MM.1S (cell line): ENCODE results near the gene NEDD8.

ENCODE experiments used
- DNase-seq: peaks from one replicate; pipeline ENCODE4 v3.0.0-alpha.2; 2015
- H2AFZ ChIP-seq: fragments of 300-600 bp; sonication (generic); 2 replicates; pipeline ENCODE4 v1.6.0; 2016; ENCODE audit warnings: antibody characterized with exemption, low read length
- H3F3A ChIP-seq: fragments of 300-600 bp; sonication (generic); 2 replicates; pipeline ENCODE4 v1.6.1; 2016; ENCODE audit warnings: mild to moderate bottlenecking, antibody characterized with exemption, low read length, moderate library complexity, mixed read lengths; ENCODE audit not compliant: insufficient read depth
- H3K27ac ChIP-seq: fragments of 300-600 bp; sonication (generic); 2 replicates; pipeline ENCODE4 v1.5.1; 2016; ENCODE audit warnings: mild to moderate bottlenecking, low read length
- H3K27me3 ChIP-seq: fragments of 300-600 bp; sonication (generic); replicated peaks from 2 replicates; pipeline ENCODE4 v1.6.0; 2016; ENCODE audit warnings: low read length; ENCODE audit not compliant: insufficient read depth
- H3K36me3 ChIP-seq: fragments of 300-600 bp; sonication (generic); replicated peaks from 2 replicates; pipeline ENCODE4 v1.6.1; 2016; ENCODE audit warnings: mild to moderate bottlenecking, low read length, mixed read lengths; ENCODE audit not compliant: insufficient read depth
- H3K4me1 ChIP-seq: fragments of 300-600 bp; sonication (generic); 2 replicates; pipeline ENCODE4 v1.6.1; 2016; ENCODE audit warnings: low read length, mixed read lengths
- H3K4me2 ChIP-seq: fragments of 300-600 bp; sonication (generic); 2 replicates; pipeline ENCODE4 v1.6.0; 2016; ENCODE audit warnings: low read depth, low read length
- H3K4me3 ChIP-seq: fragments of 300-600 bp; sonication (generic); 2 replicates; pipeline ENCODE4 v1.5.1; 2016; ENCODE audit warnings: low read length, mixed read lengths
- H3K79me2 ChIP-seq: fragments of 300-600 bp; sonication (generic); 2 replicates; pipeline ENCODE4 v1.6.1; 2016; ENCODE audit warnings: mixed run types, low read length, mixed read lengths
- H3K9ac ChIP-seq: fragments of 300-600 bp; sonication (generic); 2 replicates; pipeline ENCODE4 v1.6.1; 2016; ENCODE audit warnings: low read length, mixed read lengths
- H3K9me2 ChIP-seq: fragments of 300-600 bp; sonication (generic); replicated peaks from 2 replicates; pipeline ENCODE4 v1.6.1; 2016; ENCODE audit warnings: mild to moderate bottlenecking, low read length, mixed read lengths; ENCODE audit not compliant: insufficient read depth
- H3K9me3 ChIP-seq: fragments of 300-600 bp; sonication (generic); replicated peaks from 2 replicates; pipeline ENCODE4 v1.6.1; 2016; ENCODE audit warnings: mild to moderate bottlenecking, low read length, mixed read lengths; ENCODE audit not compliant: insufficient read depth
- H4K20me1 ChIP-seq: fragments of 300-600 bp; sonication (generic); 2 replicates; pipeline ENCODE4 v1.6.1; 2016; ENCODE audit warnings: mild to moderate bottlenecking, low read length, moderate library complexity, mixed read lengths; ENCODE audit not compliant: insufficient read depth
- CTCF ChIP-seq: fragments of 300-600 bp; sonication (generic); IDR thresholded peaks from 2 replicates; pipeline ENCODE4 v1.5.1; 2016; ENCODE audit warnings: antibody characterized with exemption, low read length, mixed read lengths
- EZH2 ChIP-seq: fragments of 300-600 bp; sonication (generic); optimal IDR thresholded peaks from 2 replicates; pipeline ENCODE3; 2017; ENCODE audit warnings: low read depth, mild to moderate bottlenecking, antibody characterized with exemption, low read length, mixed read lengths
- EZH2phosphoT487 ChIP-seq: fragments of 300-600 bp; sonication (generic); IDR thresholded peaks from 2 replicates; pipeline ENCODE4 v1.6.1; 2018; ENCODE audit warnings: antibody characterized with exemption, low read length

NEDD8 gene

GRCh38 chr14:24238123-24238522 lies 6.0 kb upstream of the NEDD8 start:
- Histone ChIP-seq H3K4me2 (no peak overlapping the region), H3K9me3 (no peaks in the 10 kb centered on the region), H3K36me3 (no peaks in the 10 kb centered on the region), H3K27ac (no peak overlapping the region), H2AFZ (no peak overlapping the region), H3K9me2 (no peaks in the 10 kb centered on the region), H3F3A (peaks cover 6% of the 10 kb centered on the region; the same call in 1 of the 2 replicates), H3K4me3 (no peak overlapping the region), H3K9ac (no peak overlapping the region), H3K79me2 (peaks cover 32% of the 10 kb centered on the region), H3K4me1 (peaks cover 10% of the 10 kb centered on the region), H4K20me1 (no peaks in the 10 kb centered on the region), H3K27me3 (no peaks in the 10 kb centered on the region)
- no peak for TF ChIP-seq EZH2
- TF ChIP-seq EZH2phosphoT487 = no peak
- TF ChIP-seq CTCF = no peak
- DNase-seq = no peak

DNA sequence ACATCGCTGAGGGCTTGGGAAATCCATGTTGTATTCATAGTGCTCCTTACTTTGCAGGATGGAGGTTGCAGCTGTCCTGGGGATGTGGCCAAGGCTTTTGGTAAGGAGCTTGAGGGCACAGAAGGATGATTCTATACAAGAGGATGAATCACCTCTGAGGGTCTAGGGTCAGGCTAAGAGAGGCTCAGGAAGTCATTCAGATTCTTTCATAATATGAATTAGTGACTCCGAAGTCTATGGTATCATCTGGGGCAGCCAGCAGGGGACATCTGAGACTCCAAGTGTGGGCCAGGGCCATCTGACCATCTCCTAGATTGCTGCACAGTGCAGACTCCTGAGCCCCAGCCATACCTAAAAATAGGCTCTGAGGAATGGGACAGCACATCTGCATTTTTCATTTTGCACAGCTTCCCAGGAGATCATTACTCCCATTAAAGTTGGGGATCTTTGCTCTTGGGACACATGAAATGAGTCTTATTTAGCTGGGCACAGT lies 5.3 kb upstream of the NEDD8 start:
- Histone ChIP-seq H3K9me3 (no peaks in the 10 kb centered on the region), H3K79me2 (peaks cover 33% of the 10 kb centered on the region), H3K36me3 (no peaks in the 10 kb centered on the region), H3K9ac (no peak overlapping the region), H3K4me2 (no peak overlapping the region), H4K20me1 (no peaks in the 10 kb centered on the region), H3K9me2 (no peaks in the 10 kb centered on the region), H3K4me3 (no peak overlapping the region), H3F3A (no peaks in the 10 kb centered on the region), H3K4me1 (peaks cover 10% of the 10 kb centered on the region), H3K27me3 (no peaks in the 10 kb centered on the region), H2AFZ (no peak overlapping the region), H3K27ac (no peak overlapping the region)
- DNase-seq = no peak
- no peak for TF ChIP-seq EZH2phosphoT487

DNA sequence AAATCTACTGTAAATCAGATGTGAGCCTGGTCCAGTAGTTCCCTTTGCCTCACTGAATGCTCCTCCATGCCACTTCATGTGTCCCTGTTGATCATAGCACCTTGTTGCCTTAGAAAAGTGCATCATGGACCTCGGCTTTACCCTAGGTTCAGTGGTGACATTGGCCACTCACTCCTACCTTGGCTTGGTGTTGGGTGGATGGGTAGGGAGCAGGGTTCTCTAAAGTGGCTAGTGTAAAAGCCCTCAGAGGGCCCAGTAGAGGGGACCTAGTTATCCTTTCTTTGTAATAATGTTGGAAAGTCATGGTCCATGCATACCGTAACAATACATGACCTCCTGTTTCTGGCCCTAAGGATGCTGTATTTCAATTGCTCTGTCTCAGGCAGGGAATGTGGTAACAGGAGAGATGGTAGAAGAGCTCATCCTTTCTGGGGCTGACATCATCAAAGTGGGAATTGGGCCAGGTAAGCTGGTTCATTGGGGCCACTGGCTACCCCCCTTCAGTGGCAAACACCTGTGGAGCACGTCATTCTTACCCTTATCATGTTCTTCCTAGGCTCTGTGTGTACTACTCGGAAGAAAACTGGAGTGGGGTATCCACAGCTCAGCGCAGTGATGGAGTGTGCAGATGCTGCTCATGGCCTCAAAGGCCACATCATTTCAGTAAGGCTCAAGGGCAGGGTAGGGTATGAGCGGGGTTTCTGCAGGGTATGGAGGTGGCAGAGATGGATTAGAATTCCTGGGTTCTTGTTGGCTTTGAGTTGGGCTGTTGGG lies 4.7 kb upstream of the NEDD8 start:
- Histone ChIP-seq H3K27ac (no peak overlapping the region), H3K79me2 (peaks cover 33% of the 10 kb centered on the region), H3K4me1 (peaks cover 10% of the 10 kb centered on the region), H3K27me3 (no peaks in the 10 kb centered on the region), H4K20me1 (no peaks in the 10 kb centered on the region), H3K4me2 (no peak overlapping the region), H2AFZ (no peak overlapping the region), H3K9me2 (no peaks in the 10 kb centered on the region), H3F3A (no peaks in the 10 kb centered on the region), H3K9ac (no peak overlapping the region), H3K9me3 (no peaks in the 10 kb centered on the region), H3K4me3 (no peak overlapping the region), H3K36me3 (no peaks in the 10 kb centered on the region)
- DNase-seq = no peak
- TF ChIP-seq EZH2 = no peak

- Histone ChIP-seq H3K4me2 (no peak overlapping the region), H3K9ac (no peak overlapping the region), H3K9me2 (no peaks in the 10 kb centered on the region), H3K36me3 (no peaks in the 10 kb centered on the region), H2AFZ (no peak overlapping the region), H3K27ac (no peak overlapping the region), H3K27me3 (no peaks in the 10 kb centered on the region), H3K4me1 (peaks cover 10% of the 10 kb centered on the region), H3F3A (no peaks in the 10 kb centered on the region), H4K20me1 (no peaks in the 10 kb centered on the region), H3K79me2 (peaks cover 35% of the 10 kb centered on the region), H3K9me3 (no peaks in the 10 kb centered on the region), H3K4me3 (no peak overlapping the region)
- TF ChIP-seq EZH2phosphoT487 (no peak), CTCF (no peak)
- no peak for DNase-seq
Measured at GRCh38 chr14:24235804-24236688, 3.9 kb upstream of the NEDD8 start.
